ENCODE measurements around the gene HTR1D. TPM values are rescaled to one million over a fixed set of nuclear protein-coding genes. Genes with fewer than 3 reads are reported as not detected.

The HTR1D gene
- total RNA-seq, 1 donor from 2014 or later, result not detected

DNA sequence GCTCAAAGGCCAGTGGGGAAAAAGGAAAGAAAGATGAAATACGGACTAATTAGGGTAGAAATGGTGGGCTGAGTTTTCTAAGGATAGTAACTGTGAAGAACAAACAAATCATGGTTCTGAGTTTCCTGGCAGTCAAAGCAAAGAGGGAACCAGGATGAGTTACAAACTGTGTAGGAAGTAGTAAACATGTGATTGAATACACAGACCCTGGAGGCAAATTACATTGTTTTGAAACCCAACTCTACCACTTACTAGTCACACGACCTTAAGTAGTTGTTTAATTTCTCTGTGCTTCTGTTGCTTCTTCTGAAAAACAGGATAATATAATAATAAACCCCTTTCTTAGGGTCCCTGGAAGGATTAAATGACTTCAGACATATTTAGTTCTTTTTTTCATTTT lies 37.4 kb downstream of the HTR1D start:
- no peak for DNase-seq (ENCODE audit: low read depth)
- TF ChIP-seq, protein P1, sequence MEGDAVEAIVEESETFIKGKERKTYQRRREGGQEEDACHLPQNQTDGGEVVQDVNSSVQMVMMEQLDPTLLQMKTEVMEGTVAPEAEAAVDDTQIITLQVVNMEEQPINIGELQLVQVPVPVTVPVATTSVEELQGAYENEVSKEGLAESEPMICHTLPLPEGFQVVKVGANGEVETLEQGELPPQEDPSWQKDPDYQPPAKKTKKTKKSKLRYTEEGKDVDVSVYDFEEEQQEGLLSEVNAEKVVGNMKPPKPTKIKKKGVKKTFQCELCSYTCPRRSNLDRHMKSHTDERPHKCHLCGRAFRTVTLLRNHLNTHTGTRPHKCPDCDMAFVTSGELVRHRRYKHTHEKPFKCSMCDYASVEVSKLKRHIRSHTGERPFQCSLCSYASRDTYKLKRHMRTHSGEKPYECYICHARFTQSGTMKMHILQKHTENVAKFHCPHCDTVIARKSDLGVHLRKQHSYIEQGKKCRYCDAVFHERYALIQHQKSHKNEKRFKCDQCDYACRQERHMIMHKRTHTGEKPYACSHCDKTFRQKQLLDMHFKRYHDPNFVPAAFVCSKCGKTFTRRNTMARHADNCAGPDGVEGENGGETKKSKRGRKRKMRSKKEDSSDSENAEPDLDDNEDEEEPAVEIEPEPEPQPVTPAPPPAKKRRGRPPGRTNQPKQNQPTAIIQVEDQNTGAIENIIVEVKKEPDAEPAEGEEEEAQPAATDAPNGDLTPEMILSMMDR (conservative IDR thresholded peaks at IDR 0.05; ENCODE audit: low read depth, low read length), result no peak
- H3K4me3 ChIP-seq (ENCODE audit: low read depth, low read length), result no peak overlapping the region

- no peak for DNase-seq (ENCODE audit: low read depth)
- TF ChIP-seq, protein P1 (conservative IDR thresholded peaks at IDR 0.05; ENCODE audit: low read depth, low read length), result peak; percentile 30
- no peak overlapping the region for H3K4me3 ChIP-seq (ENCODE audit: low read depth, low read length)
These were observed 38.4 kb downstream of the HTR1D start for GRCh38 chr1:23178950-23179349.

DNA sequence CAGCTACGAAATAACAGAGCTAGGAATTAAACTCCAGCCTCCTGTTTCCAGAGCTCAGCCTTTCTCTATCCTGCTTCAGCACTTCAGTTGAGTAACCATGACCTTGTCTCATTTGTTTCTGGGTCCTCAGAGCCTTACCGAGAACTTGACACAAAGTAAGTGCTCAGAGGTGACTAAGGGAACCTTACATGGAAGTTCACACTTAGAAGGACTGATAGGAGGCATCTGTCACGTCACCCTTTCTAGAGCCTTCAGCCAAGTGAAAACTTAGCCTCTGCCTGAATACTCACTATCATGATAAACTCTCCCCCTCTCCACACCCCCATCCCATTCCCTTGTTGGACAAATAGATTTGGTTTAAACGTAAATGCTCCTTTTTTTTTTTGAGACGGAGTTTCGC lies 38.9 kb downstream of the HTR1D start:
- DNase-seq (ENCODE audit: low read depth), result no peak
- TF ChIP-seq, protein P1 (conservative IDR thresholded peaks at IDR 0.05; ENCODE audit: low read depth, low read length), result no peak

GRCh38 chr1:23177438-23178380 lies 39.6 kb downstream of the HTR1D start:
- DNase-seq (ENCODE audit: low read depth), result no peak
- peak overlapping the region; percentile 67 for H3K4me3 ChIP-seq (ENCODE audit: low read depth, low read length)
- TF ChIP-seq, protein P1 (conservative IDR thresholded peaks at IDR 0.05; ENCODE audit: low read depth, low read length), result no peak

More for the DNA sequence above, 38.9 kb downstream of the HTR1D start:
- H3K4me3 ChIP-seq (ENCODE audit: low read depth, low read length), result no peak overlapping the region

GRCh38 chr1:23177031-23177430 lies 40.3 kb downstream of the HTR1D start:
- peak overlapping the region; percentile 67 for H3K4me3 ChIP-seq (ENCODE audit: low read depth, low read length)
- DNase-seq (ENCODE audit: low read depth), result no peak
- TF ChIP-seq, protein P1 (conservative IDR thresholded peaks at IDR 0.05; ENCODE audit: low read depth, low read length), result no peak

- DNase-seq (ENCODE audit: low read depth), result no peak
- TF ChIP-seq, protein P1 (conservative IDR thresholded peaks at IDR 0.05; ENCODE audit: low read depth, low read length), result no peak
- H3K4me3 ChIP-seq (ENCODE audit: low read depth, low read length), result no peak overlapping the region
These were observed 42.7 kb downstream of the HTR1D start for GRCh38 chr1:23174426-23175110.

All from epithelial cell of proximal tubule (primary cell).